Kidney epithelial cell (primary cell): ENCODE measurements around the gene CD79A. TPM values are rescaled to one million over a fixed set of nuclear protein-coding genes. Genes with fewer than 3 reads are reported as not detected.

Experiments
- DNase-seq: peaks from one replicate; pipeline ENCODE4 v3.0.0-alpha.2; 2010; ENCODE audit warnings: low read depth
- H3K27me3 ChIP-seq: 2 replicates; pipeline ENCODE4 v1.6.0; 2011; ENCODE audit warnings: low read length; ENCODE audit not compliant: control insufficient read depth, insufficient read depth
- H3K36me3 ChIP-seq: 2 replicates; pipeline ENCODE4 v1.5.1; 2011; ENCODE audit warnings: low read length; ENCODE audit not compliant: control insufficient read depth, insufficient read depth
- H3K4me3 ChIP-seq: 2 replicates; pipeline ENCODE4 v1.5.1; 2011; ENCODE audit warnings: low read depth, mild to moderate bottlenecking, control low read depth, low read length
- CTCF ChIP-seq: IDR thresholded peaks from 2 replicates; pipeline ENCODE4 v1.5.1; 2011; ENCODE audit warnings: mild to moderate bottlenecking, moderate library complexity, low read length, control low read depth, inconsistent platforms; ENCODE audit not compliant: insufficient read depth, poor library complexity, severe bottlenecking
- total RNA-seq: library from RNA; depleted of rRNA; stranded (reverse); fragments of >200 nt; gene quantifications from 2 replicates; pipeline ENCODE4 v1.2.3, GENCODE V29; 2015

Gene CD79A
- total RNA-seq, 1 donor from 2014 or later, result not detected

GRCh38 chr19:41918095-41918494, 41.0 kb downstream of the CD79A start:
- no peak for DNase-seq
- Histone ChIP-seq H3K36me3 (no peaks in the 10 kb centered on the region), H3K4me3 (no peak overlapping the region), H3K27me3 (peaks cover 86% of the 10 kb centered on the region)
- no peak for TF ChIP-seq CTCF

- peaks cover 83% of the 10 kb centered on the region for H3K27me3 ChIP-seq
- no peaks in the 10 kb centered on the region for H3K36me3 ChIP-seq
- H3K4me3 ChIP-seq, result no peak overlapping the region
- DNase-seq, result no peak
- TF ChIP-seq CTCF, result no peak
Observed at GRCh38 chr19:41918653-41919244, 41.7 kb downstream of the CD79A start.

- no peak overlapping the region for H3K4me3 ChIP-seq
- H3K27me3 ChIP-seq, result peaks cover 87% of the 10 kb centered on the region
- TF ChIP-seq CTCF, result no peak
- DNase-seq, result no peak
- no peaks in the 10 kb centered on the region for H3K36me3 ChIP-seq
Observed at GRCh38 chr19:41919948-41920712, 43.1 kb downstream of the CD79A start.

- Histone ChIP-seq H3K36me3 (no peaks in the 10 kb centered on the region), H3K27me3 (peaks cover 88% of the 10 kb centered on the region)
Observed at GRCh38 chr19:41920882-41921576, 44.0 kb downstream of the CD79A start.

More at GRCh38 chr19:41920882-41921576, 44.0 kb downstream of the CD79A start:
- no peak overlapping the region for H3K4me3 ChIP-seq
- TF ChIP-seq CTCF, result no peak
- DNase-seq, result no peak
